HG03378 (cell line): ENCODE results near the gene CKLF.
A peak's percentile ranks its signal among the peaks of the same experiment; 100 is the strongest.

Source experiments
- ATAC-seq: cut with Tn5 transposase; IDR thresholded peaks from one replicate; pipeline ENCODE4 v1.9.1; 2021; ENCODE audit warnings: mild to moderate bottlenecking, moderate library complexity; ENCODE audit not compliant: unreplicated experiment

Gene CKLF

DNA sequence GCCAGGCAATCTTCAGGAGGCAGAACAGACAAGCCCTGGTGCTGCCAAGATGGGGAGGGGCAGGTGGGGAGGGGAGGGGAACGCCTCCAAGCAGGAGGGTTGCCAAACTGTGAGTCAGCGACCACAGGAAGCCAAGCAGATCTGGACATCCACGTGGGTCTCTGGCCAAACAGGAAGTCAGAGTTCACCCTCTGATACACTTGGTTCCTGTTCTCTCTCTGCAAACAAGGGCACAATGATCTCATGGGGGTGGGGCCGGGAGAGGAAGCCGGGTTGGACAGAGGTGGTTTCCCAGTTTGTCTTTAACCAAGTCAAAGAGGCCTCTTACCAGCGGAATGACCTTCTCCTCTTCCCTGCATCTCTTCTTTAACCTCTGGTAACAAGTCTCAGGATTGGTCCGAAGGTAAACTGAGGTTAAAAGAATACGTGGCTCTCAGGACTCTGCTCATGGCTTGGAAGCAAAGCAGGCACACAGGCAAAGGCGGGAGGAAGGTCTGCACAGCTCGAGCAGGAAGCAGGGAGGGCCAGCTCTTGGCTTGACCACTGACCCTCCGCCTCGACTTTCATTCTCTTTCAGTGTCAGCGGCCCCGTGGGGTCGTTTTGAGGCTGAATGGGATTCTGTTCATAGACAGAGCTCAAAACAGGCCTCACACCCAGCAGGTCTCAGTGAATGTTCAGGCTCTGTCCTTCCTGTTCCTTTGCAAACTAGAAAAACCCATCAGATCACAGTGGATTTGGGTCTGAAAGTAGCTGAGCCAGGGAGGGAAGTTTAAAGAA is 35.4 kb upstream of the CKLF start:
- ATAC-seq: peak; percentile 94

DNA sequence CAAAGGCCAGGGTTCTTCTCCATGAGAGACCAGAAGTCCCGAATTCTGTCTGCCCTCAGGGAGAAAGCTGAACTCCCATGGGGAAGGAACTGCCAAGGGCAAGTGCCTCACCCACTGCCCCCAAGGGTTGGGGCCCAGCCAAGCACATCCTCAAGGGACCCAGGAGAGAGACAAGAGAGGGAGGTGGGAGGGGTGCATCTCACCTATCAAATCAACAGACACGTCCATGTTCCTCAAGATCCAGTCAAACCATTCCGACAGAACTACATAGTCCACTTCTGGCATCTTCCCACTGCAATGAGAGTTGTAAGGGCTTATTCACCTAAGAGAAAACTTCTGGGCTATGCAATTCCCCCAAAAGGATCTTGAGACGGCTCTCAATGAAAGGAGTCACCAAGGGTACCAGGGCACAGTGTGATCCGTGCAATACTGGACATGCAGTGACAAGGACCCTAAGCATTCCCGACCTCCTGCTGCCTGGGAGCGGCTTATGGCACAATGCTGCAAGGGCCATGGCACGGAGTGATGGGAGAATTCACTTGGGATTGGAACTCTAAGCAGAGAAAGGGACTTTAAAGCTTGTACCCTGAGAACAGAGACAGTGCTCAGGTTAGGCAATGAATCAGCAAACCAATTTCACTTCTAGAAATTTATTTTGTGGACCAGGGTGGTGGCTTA is 34.7 kb upstream of the CKLF start:
- no peak for ATAC-seq

DNA sequence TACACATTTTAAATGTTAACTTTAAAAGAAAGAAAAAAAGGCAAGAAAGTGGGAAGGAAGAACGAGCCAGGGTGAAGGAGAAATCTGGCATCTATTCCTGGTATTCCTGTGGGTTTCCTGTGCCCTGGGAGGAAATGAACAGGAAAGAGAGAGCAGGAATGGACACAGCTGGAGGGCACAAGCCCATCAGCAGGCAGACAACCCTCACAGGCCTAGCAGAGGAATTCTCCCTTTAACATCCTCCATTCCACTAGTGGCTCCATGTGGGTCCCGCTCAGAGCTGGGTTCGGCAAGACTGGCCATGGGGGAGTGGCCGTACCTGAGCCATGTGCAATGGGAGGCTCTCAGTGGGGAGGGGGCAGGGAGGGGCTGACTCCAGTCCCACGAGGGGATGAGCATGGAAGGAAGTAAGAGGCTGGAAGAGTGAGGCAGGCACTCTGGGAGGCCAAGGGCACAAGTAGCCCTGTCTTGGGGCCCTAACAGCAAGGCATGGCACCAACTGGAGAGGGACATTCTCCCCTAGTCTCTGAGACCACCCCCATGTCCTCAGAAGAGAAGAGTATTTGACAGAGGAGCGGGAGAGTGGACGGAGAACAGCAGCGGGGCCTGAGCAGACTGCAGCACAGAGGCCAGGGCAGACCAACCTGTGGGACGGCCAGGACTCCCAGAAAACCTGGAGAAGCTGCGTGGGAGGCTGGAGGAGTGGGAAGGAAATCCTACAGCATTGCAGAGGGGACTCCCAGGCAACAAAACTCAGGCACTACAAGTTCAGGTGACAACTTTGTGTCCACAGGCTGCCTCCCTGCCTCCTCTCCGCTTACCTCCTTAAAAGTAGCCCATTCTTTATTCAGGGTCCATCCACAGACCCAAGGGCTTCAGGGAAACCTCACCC is 32.6 kb upstream of the CKLF start:
- ATAC-seq: no peak

DNA sequence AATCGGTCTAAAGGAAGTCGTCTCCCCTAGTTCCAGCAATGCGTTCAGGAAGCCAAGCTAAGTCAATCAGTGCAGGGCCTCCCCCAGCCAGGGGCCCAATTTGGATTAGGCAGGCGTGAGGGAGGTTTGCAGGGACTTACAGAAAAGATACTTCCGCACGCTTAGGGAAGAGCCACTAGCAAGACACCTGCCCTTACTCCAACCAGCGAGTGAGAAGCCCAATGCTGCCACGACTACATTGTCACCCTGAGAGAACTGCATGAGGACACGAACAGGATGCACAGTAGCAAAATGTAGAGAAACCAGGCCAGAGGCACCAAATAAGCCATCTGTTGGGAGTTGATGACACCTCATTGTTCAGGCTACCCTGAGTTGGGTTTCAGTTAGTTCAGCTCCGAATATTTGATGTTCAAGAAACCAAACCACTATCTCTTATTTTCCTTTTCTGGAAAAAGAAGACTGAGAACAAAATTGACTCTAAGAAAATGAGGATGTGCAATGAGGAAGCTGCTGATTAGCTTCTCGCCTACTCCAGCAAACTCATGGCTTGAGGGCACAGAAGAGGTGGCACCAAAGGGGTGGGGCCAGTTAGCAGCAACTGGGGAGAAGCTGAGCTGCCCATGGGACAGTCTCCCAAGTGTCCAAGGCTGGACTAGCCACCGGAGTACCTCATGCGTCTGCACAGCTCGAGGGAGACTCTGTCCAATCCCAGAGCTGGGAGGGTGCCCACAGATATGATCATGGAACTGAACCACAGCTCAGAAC is 31.8 kb upstream of the CKLF start:
- ATAC-seq: no peak

DNA sequence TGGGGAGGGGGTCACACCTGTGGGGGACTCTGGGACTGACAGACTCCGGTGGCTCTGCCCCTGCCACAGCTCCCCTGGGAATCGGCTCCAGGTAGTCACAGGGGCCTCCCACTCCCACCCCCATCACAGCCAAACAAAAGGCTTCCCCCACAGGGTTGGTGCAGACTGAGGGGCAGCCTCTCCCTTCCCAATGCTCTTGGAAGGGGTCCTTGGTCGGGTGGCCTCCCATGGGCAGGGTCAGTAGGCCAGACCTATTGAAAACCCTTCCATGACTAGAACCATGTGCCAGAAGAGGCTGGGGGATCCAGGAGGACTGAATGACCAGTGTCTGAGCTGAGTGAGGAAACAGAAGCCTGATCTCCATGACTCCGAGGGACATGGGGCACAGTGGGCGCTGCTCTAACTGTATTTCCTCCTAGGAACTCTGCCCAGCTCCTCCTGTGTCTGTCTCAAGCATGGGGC is 31.1 kb upstream of the CKLF start:
- ATAC-seq: no peak

DNA sequence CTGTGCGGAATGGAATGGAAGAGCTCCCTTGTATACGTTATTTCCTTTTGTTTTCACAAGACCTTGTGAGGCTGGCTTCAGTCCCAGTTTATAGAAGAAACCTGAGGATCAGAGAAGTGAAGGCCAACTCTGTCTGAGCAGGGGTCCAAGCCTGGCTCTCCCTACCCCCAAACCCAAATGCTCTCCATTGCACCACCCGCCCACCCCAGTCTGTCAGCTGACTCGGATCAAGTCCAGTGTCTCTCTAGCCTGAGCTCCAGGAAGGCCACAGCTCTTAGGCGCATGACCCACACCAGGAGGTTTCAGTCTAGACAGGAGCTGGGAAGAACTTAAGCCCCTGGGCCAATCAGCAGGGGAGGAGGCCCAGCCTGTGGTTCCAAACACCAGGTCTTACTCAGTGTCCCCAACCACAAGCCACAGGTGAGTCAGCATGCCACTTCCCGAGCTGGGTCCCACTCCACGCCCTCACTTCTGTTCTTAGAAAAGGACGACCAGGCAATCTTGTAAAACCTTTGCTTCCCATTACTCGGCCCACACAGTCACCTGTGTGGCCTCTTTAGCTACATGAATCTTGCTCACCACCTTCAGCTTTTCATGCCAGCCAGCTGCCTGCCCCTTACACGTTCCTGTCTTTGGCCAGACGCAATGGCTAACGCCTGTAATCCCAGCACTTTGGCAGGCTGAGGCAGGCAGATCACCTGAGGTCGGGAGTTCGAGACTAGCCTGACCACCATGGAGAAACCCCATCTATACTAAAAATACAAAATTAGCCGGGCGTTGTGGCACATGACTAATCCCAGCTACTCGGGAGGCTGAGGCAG is 30.2 kb upstream of the CKLF start:
- ATAC-seq: peak; percentile 34

DNA sequence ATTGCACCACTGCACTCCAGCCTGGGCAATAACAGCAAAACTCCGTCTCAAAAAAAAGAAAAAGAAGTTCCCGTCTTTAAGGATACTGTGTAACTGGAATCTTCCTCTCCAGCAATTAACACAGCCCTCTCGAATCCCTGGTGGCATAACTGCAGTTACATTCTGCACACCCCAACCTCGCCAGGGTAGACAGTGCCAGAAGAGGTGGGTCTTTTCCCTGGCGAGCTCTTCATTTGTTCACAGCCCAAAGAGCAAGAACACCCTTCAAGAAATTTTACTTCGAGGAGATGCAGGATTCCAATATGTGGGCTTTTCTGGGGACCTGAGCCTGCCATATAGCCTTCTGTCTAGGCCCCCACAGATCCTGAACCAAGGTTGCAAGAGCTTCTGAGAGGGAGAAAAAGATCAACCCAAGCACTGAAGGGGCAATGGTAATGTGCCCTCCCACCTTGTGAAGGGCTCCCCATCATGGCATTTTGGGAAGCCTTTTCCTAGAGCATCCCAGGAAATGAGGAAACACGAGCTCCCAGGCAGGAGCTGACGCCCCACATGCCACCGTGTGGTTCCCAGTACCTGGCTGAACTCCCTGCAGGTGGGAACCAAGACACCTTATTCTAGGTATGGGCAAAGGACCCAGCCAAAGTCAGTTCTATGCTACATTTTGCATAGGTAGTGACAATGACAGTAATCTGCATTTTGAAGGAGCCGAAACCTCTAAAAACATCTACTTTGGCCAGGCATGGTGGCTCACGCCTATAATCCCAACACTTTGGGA is 29.4 kb upstream of the CKLF start:
- ATAC-seq: no peak

DNA sequence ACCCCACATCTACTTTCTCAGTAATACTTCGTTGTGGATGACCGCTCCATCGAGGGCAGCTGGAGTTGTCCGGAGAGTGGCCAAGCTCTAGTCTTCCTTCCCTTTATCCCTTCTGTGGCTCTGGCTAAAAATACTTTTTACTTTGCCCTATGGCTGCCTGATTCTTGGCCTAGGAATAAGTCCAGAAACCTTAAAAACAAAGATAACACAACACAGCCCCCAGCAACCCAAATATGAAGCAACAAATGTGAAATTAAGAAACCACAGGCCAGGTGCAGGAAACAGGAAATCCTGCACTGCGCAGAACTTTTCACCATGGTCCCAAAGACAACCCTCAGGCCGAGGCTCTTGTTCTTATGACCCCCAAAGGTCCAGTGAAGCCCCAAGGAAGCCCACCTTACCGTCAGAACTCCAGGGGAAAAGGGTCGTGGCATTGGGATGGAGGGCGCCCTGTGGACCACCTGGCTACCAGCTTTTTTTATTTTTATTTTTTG is 28.5 kb upstream of the CKLF start:
- ATAC-seq: peak; percentile 46

DNA sequence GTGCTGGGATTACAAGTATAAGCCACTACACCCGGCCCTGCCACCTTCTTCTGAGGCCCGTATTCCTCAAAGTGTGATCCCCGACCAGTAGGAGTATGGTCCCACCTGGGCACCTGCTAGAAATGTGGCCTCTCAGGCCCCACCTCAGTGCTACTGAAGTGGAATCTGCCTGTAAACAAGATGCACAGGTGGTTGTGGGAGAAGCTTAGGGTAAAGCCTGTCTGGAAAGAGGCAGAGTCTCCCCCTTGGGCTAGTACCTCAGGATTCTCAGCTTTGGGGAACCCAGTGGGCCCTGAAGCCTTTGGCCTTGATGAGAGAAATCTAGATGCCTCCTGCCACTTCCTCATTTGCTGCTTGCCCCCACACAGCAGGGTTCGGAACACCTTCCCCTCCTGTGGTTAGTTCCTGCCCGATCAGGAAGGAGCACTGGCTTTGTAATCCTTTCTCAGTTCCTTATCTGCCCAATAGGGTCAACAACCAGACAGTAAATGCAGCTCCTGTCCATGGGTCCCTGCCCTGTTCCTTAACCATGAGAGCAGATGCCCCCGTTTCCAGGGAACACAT is 27.7 kb upstream of the CKLF start:
- peak; percentile 71 for ATAC-seq

DNA sequence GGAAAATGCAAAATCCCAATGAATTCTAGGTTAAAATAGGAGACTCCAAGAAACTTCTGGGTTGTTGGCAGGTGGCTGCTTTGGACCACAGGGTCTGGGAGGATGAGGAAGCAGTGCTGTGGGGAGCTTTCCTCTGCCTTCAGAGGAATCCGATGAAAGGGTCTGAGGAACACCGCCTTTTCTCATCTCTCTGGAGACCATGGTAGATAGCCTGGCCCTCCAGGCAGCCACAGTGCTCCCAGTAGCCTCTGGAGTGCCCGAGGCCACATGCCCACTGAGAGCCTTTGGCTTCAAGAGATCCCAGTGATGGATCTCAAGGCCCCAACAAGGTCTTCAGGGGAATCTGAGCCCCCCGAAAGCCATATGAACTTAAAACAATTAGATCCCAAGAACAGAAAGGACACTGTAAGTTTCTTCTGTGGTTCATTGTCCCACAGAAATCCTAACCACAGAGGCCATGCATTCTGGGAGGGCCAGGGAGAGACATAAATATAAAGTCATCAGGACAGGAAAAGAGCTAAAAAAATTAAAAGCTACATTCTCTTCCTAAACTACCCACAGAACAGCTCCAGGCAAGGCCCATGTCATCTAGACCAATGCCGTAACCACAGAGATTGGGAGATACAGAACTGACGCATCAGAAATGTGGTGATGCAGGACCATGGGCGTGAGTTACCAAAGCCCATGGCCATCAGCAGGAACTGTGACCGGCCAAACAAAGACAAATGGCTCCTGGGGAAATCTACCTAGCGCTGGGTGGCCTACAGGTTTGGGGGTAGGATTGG is 26.8 kb upstream of the CKLF start:
- no peak for ATAC-seq

DNA sequence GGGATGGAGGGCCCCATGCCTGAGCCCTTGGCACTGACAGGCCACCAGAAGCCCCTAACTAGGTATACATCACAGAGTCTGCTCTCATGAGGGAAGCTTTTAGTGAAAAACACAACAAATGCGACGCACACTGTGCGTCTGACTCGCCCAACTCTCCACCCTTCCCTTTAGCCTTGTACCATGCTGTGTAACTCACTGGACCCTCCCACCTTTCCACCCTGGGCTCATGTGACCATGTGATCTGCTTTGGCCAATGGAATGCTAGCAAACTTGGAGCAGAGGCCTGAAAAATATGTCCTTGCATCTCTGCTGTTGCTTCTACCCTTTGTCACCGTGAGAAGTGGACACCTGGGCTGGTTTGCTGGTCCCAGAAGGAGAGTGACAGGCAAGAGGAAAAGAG is 24.1 kb upstream of the CKLF start:
- no peak for ATAC-seq

DNA sequence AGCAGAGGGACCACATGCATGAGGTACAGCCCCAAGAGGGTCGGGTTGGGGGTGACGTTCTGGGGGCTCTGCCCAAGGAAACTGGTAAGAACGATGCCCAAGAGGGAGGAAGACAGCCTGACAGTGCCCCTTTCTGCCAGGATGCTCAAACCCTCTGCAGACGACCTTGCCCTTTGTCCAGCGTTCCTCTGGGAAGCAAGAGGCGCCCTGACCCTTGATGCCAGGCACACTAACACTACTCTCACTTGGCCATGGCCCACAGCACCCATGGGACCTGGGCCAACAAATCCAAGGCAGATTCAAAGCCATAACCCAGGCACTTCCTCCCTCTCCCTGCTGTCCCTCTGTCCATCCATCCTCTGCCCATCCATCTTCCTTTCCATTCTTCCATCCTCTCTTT is 22.9 kb upstream of the CKLF start:
- no peak for ATAC-seq

DNA sequence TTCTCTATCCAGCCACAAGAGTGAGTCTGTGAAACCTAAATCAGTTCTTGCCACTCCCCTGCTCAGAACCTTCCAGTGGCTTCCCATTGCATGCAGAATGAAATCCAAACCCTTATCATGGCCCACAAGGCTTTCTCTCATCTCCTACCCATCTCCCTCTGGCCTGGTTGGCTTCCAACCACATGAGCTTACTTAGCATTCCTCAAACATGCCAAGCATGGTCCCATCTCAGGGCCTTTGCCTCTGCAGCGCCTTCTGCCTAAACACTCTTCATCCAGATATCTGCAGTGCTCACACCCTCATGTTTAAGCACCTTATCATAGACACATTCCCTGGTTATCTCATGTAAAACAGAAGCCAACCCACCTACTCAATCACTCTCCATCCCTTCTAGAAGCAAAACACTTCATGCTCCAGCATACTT is 18.0 kb upstream of the CKLF start:
- ATAC-seq: no peak

DNA sequence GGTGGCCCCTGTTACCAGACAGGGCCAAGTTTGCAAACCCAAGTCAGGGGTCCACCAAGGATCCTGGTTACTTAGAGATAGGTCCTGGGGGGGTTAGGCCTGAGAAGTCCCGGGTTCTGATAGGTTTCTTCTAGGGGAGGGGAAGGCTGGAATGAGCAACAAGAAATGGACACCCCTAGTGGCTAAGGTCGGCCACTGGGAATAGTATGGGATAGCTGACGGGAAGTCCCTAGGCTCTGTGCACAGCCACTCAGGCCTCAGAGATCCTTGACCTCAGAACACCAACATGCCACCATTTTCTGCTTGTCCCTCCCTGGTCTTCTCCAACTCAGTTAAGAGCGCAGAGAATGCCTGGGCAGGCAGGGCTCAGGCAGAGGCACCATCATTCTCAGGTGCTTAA is 15.9 kb upstream of the CKLF start:
- ATAC-seq: no peak

DNA sequence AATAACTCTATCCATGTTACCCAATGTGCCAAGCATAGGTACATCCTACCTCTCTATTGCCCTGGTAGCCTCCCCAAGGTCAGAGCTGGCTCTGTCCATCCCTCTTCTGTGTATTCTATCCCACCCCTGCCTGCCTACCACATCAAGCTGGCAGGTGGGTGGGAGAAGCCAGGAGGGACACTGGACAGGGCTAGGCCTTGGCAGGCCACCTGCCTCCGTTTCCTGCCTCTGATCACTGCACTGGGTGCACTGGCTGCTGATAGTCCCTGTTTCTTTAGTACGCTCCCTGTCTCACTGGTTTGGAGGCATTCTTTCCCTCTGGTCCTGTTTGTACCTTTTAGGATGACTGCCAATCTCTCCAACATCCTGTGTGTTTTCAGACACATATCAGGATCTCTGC is 15.1 kb upstream of the CKLF start:
- ATAC-seq: no peak

DNA sequence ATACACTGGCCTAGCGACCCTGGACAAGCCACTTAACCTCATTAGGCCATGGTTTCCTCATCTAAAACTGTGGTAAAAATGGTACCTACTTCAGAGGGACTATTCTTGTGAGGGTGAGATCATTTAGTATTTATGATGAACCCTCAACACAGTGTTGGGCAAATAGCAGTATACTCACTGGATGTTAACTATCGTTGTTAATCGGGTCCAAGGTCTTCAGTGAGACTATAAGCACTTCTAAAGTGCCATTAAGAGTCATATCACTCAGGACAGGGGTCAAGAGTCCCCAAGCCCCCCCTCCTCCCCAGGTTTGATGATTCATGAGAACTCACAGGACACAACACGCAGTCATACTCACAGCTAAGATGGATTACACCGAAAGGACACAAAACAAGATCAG is 13.5 kb upstream of the CKLF start:
- no peak for ATAC-seq

DNA sequence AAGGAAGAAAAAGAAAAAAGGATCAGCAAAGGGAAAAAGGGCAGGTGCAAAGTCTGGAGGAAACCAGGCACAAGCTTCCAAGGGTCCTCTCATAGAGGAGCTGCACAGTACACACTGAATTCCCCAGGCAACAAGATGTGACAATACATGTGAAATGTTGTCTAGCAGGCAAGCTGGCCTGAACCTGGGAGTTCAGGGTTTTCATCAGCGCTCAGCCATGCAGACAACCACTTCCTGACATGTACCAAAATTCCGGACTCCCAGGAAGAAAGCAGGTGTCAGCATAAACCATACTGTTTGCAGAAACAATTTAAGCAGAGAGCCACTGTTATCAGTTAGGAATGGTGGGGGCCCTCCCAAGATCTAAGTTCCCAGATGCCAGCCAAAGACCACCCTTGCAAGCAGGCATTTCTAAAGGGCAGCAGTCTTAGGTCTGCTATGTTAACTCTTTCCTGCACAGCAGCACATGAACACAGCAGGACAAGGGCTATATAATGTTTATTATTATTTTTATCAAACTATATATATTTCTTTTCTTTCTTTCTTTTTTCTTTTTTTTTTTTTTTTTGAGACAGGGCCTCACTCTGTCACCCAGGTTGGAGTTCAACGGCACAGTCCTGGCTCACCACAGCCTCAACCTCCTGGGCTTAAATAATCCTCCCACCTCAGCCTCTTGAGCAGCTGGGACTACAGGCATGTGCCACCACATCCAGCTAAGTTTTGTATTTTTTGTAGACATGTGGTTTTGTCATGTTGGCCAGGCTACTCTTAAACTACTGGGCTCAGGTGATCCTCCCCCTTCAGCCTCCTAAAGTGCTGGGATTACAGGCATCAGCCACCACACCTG is 12.5 kb upstream of the CKLF start:
- ATAC-seq: peak; percentile 81
